HEK293 (cell line): Measurements from ENCODE around the gene XNDC1N.

ENCODE experiments used
- CTCF ChIA-PET: fragments of 350-600 bp; formaldehyde crosslinking; extraction: SDS; loops from one replicate; lab custom pipeline; 2021; ENCODE audit warnings: antibody characterized with exemption; lab: Yijun Ruan, JAX
- POLR2A ChIA-PET: fragments of 300-600 bp; formaldehyde crosslinking; extraction: SDS; loops from one replicate; lab custom pipeline; 2020; ENCODE audit warnings: antibody characterized with exemption, inconsistent platforms; lab: Yijun Ruan, JAX
- H3K27ac ChIP-seq: fragments of 200-500 bp; sonication (Bioruptor generic); 2 replicates; pipeline ENCODE4 v1.5.1; 2014; ENCODE audit warnings: low read depth, low read length, control low read depth, inconsistent platforms; ENCODE audit errors: extremely low read depth
- H3K36me3 ChIP-seq, 2 experiments: fragments of 200-500 bp in 1 of 2; sonication (Bioruptor generic) in 1 of 2; 1 replicate in 1 of 2; 2 replicates in 1 of 2; pipeline ENCODE4 v1.5.1; 2014 to 2017; ENCODE audit warnings: inconsistent platforms in 2 of 2, low read length in 2 of 2; ENCODE audit not compliant: control insufficient read depth in 2 of 2, insufficient read depth in 1 of 2
- H3K4me1 ChIP-seq: fragments of 200-500 bp; sonication (Bioruptor generic); 2 replicates; pipeline ENCODE4 v1.5.1; 2014; ENCODE audit warnings: mild to moderate bottlenecking, low read length, inconsistent platforms; ENCODE audit not compliant: control insufficient read depth, insufficient read depth
- H3K4me3 ChIP-seq: 2 replicates; pipeline ENCODE4 v1.5.1; 2011; ENCODE audit warnings: low read depth, mild to moderate bottlenecking, control low read depth, low read length, moderate library complexity
- H3K9me3 ChIP-seq: fragments of 200-500 bp; sonication (Bioruptor generic); 2 replicates; pipeline ENCODE4 v1.5.1; 2014; ENCODE audit warnings: low read depth, low read length, inconsistent platforms; ENCODE audit not compliant: control insufficient read depth, insufficient read depth
- BCL11A ChIP-seq: fragments of 450-650 bp; formaldehyde crosslinking; IDR thresholded peaks from 2 replicates; pipeline ENCODE4 v1.5.1; 2016; ENCODE audit warnings: low read depth, missing biosample characterization, missing genetic modification characterization
- FEZF1 ChIP-seq: fragments of 450-650 bp; formaldehyde crosslinking; IDR thresholded peaks from 2 replicates; pipeline ENCODE4 v1.5.1; 2016; ENCODE audit warnings: missing biosample characterization, missing genetic modification characterization
- GLIS2 ChIP-seq: fragments of 450-650 bp; formaldehyde crosslinking; IDR thresholded peaks from 2 replicates; pipeline ENCODE4 v1.5.1; 2016; ENCODE audit warnings: missing biosample characterization, missing genetic modification characterization
- KLF1 ChIP-seq: fragments of 450-650 bp; formaldehyde crosslinking; IDR thresholded peaks from 2 replicates; pipeline ENCODE4 v1.5.1; 2016; ENCODE audit warnings: missing biosample characterization, missing genetic modification characterization
- KLF16 ChIP-seq: fragments of 450-650 bp; formaldehyde crosslinking; IDR thresholded peaks from 2 replicates; pipeline ENCODE4 v1.5.1; 2017; ENCODE audit warnings: missing biosample characterization, missing genetic modification characterization
- KLF9 ChIP-seq: fragments of 450-650 bp; formaldehyde crosslinking; IDR thresholded peaks from 2 replicates; pipeline ENCODE4 v1.5.1; 2016; ENCODE audit warnings: missing biosample characterization, missing genetic modification characterization, low read depth
- OSR2 ChIP-seq: fragments of 450-650 bp; formaldehyde crosslinking; IDR thresholded peaks from 2 replicates; pipeline ENCODE4 v1.5.1; 2016; ENCODE audit warnings: missing biosample characterization, missing genetic modification characterization
- RBAK ChIP-seq: fragments of 450-650 bp; formaldehyde crosslinking; IDR thresholded peaks from 2 replicates; pipeline ENCODE4 v1.5.1; 2016; ENCODE audit warnings: missing biosample characterization, missing genetic modification characterization
- SP2 ChIP-seq: fragments of 450-650 bp; formaldehyde crosslinking; IDR thresholded peaks from 2 replicates; pipeline ENCODE4 v1.5.1; 2016; ENCODE audit warnings: missing biosample characterization, missing genetic modification characterization
- SP3 ChIP-seq: fragments of 450-650 bp; formaldehyde crosslinking; IDR thresholded peaks from 2 replicates; pipeline ENCODE4 v1.5.1; 2016; ENCODE audit warnings: missing biosample characterization, missing genetic modification characterization
- YY1 ChIP-seq: fragments of 450-650 bp; formaldehyde crosslinking; IDR thresholded peaks from 2 replicates; pipeline ENCODE4 v1.5.1; 2018; ENCODE audit warnings: missing biosample characterization, missing genetic modification characterization
- YY2 ChIP-seq: fragments of 450-650 bp; formaldehyde crosslinking; IDR thresholded peaks from 2 replicates; pipeline ENCODE4 v1.5.1; 2016; ENCODE audit warnings: missing biosample characterization, missing genetic modification characterization
- ZBTB20 ChIP-seq: fragments of 450-650 bp; formaldehyde crosslinking; IDR thresholded peaks from 2 replicates; pipeline ENCODE4 v1.5.1; 2016; ENCODE audit warnings: missing biosample characterization, missing genetic modification characterization
- ZFHX2 ChIP-seq: fragments of 450-650 bp; formaldehyde crosslinking; conservative IDR thresholded peaks from 2 replicates; pipeline ENCODE4 v1.5.1; 2016; ENCODE audit warnings: missing biosample characterization, missing genetic modification characterization
- ZFP69B ChIP-seq: fragments of 450-650 bp; formaldehyde crosslinking; IDR thresholded peaks from 2 replicates; pipeline ENCODE4 v1.5.1; 2016; ENCODE audit warnings: missing biosample characterization, missing genetic modification characterization
- ZNF2 ChIP-seq: fragments of 450-650 bp; formaldehyde crosslinking; IDR thresholded peaks from 2 replicates; pipeline ENCODE4 v1.5.1; 2016; ENCODE audit warnings: missing biosample characterization, missing genetic modification characterization
- ZNF335 ChIP-seq: fragments of 450-650 bp; formaldehyde crosslinking; conservative IDR thresholded peaks from 2 replicates; pipeline ENCODE4 v1.5.1; 2016; ENCODE audit warnings: missing biosample characterization, missing genetic modification characterization
- ZNF501 ChIP-seq: fragments of 450-650 bp; formaldehyde crosslinking; IDR thresholded peaks from 2 replicates; pipeline ENCODE4 v1.5.1; 2016; ENCODE audit warnings: missing biosample characterization, missing genetic modification characterization
- ZNF629 ChIP-seq: fragments of 450-650 bp; formaldehyde crosslinking; IDR thresholded peaks from 2 replicates; pipeline ENCODE4 v1.5.1; 2017; ENCODE audit warnings: missing biosample characterization, missing genetic modification characterization
- ZNF664 ChIP-seq: fragments of 450-650 bp; formaldehyde crosslinking; IDR thresholded peaks from 2 replicates; pipeline ENCODE4 v1.5.1; 2016; ENCODE audit warnings: missing biosample characterization, missing genetic modification characterization
- ZNF843 ChIP-seq: fragments of 450-650 bp; formaldehyde crosslinking; IDR thresholded peaks from 2 replicates; pipeline ENCODE4 v1.5.1; 2016; ENCODE audit warnings: missing biosample characterization, missing genetic modification characterization
- ZXDB ChIP-seq: fragments of 450-650 bp; formaldehyde crosslinking; IDR thresholded peaks from 2 replicates; pipeline ENCODE4 v1.5.1; 2016; ENCODE audit warnings: missing biosample characterization, missing genetic modification characterization
- TF ChIP-seq, protein P1 (sequence below): fragments of 450-650 bp; formaldehyde crosslinking; IDR thresholded peaks from 2 replicates; pipeline ENCODE4 v1.5.1; 2016; ENCODE audit warnings: missing biosample characterization, missing genetic modification characterization
- TF ChIP-seq, protein P2 (sequence below): fragments of 450-650 bp; formaldehyde crosslinking; conservative IDR thresholded peaks from 2 replicates; pipeline ENCODE4 v1.5.1; 2016; ENCODE audit warnings: low read depth, missing biosample characterization, missing genetic modification characterization
- TF ChIP-seq, protein P3 (sequence below): IDR thresholded peaks from 2 replicates; pipeline ENCODE4 v1.6.1; 2011; ENCODE audit warnings: mild to moderate bottlenecking, low read depth, low read length, borderline replicate concordance
- TF ChIP-seq, protein P4 (sequence below): fragments of 450-650 bp; formaldehyde crosslinking; IDR thresholded peaks from 2 replicates; pipeline ENCODE4 v1.5.1; 2016; ENCODE audit warnings: missing biosample characterization, missing genetic modification characterization
- TF ChIP-seq, protein P5 (sequence below): fragments of 450-650 bp; formaldehyde crosslinking; IDR thresholded peaks from 2 replicates; pipeline ENCODE4 v1.5.1; 2016; ENCODE audit warnings: missing biosample characterization, missing genetic modification characterization
- TF ChIP-seq, protein P6 (sequence below): fragments of 450-650 bp; formaldehyde crosslinking; IDR thresholded peaks from 2 replicates; pipeline ENCODE4 v1.5.1; 2016; ENCODE audit warnings: missing biosample characterization, missing genetic modification characterization

The XNDC1N gene

DNA sequence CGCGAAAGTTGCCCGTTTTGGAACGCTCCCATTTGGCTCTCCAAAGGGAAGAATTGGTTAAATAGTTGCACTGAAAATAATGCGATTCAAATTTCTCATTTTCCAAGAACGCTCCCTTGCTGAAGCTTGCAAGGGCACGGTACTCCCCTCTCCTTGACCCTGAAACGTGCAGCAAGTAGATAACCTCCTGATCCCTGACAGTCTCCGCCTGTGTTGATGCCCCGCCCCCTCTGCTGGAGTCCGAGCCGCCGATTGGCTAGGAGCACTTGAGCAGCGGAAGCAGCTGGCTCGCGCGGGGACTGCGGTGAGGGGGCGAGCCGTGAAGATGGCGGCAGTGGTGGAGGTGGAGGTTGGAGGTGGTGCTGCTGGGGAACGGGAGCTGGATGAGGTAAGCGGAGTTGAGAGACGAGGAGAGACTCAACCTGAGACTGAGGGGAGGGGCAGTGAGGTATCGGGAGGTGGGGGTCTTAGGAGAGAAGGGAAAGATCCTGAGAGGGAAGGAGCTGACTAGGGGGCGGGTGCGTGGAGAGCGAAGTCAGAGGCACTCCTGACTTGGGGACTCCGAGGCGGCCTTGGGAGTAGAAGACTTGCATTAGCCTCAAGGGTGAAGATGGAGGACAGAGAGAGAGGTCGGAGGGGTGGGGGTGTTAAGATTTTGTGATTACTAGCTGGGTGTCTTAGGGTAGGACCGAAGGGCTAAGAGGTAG, 496 bp upstream of the XNDC1N start, which contains the start of gene RNF121:
Gene RNF121, plus strand, starts transcription at position 310 of the 707 bp plus-strand sequence. Its CDS starts 16 bp downstream, at position 326.
- H3K4me1 ChIP-seq = no peaks in the 10 kb centered on the region
- peak within 1 kb of the TSS; percentile 89 for H3K4me3 ChIP-seq
- H3K27ac ChIP-seq = peak within 1 kb of the TSS; percentile 84
- peaks cover 3 to 15% of the 10 kb centered on the region in 2 experiments; a peak in 1 of 3 replicates for H3K36me3 ChIP-seq
- ChIA-PET CTCF (interaction anchor here (0.9 to 1.6 kb wide), 4 partner anchors 9 to 349 kb away, joined by 3 to 8 read pairs (median 4); no protein-coding TSS in a partner anchor), POLR2A (interaction anchor here (0.8 to 3.2 kb wide), 6 partner anchors 9 to 294 kb away, joined by 3 to 32 read pairs (median 6); no protein-coding TSS in a partner anchor)
- H3K9me3 ChIP-seq = no peaks in the 10 kb centered on the region
- 0 out of 2 replicates have a peak, but pooled peaks have one; percentile 24 for TF ChIP-seq FEZF1 (tag by site-specific recombination)
- TF ChIP-seq ZNF629 (tag by site-specific recombination) = 0 out of 2 replicates have a peak, but pooled peaks have one; percentile 45
- peak; percentile 80 for TF ChIP-seq KLF9 (tag by site-specific recombination)
- no peak; the same call in 1 of the 2 replicates for TF ChIP-seq ZBTB20 (tag by site-specific recombination)
- TF ChIP-seq, protein P1, sequence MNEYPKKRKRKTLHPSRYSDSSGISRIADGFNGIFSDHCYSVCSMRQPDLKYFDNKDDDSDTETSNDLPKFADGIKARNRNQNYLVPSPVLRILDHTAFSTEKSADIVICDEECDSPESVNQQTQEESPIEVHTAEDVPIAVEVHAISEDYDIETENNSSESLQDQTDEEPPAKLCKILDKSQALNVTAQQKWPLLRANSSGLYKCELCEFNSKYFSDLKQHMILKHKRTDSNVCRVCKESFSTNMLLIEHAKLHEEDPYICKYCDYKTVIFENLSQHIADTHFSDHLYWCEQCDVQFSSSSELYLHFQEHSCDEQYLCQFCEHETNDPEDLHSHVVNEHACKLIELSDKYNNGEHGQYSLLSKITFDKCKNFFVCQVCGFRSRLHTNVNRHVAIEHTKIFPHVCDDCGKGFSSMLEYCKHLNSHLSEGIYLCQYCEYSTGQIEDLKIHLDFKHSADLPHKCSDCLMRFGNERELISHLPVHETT (tag by site-specific recombination) = 0 out of 2 replicates have a peak, but pooled peaks have one; percentile 45
- peak; percentile 56 for TF ChIP-seq KLF16 (tag by site-specific recombination)
- TF ChIP-seq, protein P2, sequence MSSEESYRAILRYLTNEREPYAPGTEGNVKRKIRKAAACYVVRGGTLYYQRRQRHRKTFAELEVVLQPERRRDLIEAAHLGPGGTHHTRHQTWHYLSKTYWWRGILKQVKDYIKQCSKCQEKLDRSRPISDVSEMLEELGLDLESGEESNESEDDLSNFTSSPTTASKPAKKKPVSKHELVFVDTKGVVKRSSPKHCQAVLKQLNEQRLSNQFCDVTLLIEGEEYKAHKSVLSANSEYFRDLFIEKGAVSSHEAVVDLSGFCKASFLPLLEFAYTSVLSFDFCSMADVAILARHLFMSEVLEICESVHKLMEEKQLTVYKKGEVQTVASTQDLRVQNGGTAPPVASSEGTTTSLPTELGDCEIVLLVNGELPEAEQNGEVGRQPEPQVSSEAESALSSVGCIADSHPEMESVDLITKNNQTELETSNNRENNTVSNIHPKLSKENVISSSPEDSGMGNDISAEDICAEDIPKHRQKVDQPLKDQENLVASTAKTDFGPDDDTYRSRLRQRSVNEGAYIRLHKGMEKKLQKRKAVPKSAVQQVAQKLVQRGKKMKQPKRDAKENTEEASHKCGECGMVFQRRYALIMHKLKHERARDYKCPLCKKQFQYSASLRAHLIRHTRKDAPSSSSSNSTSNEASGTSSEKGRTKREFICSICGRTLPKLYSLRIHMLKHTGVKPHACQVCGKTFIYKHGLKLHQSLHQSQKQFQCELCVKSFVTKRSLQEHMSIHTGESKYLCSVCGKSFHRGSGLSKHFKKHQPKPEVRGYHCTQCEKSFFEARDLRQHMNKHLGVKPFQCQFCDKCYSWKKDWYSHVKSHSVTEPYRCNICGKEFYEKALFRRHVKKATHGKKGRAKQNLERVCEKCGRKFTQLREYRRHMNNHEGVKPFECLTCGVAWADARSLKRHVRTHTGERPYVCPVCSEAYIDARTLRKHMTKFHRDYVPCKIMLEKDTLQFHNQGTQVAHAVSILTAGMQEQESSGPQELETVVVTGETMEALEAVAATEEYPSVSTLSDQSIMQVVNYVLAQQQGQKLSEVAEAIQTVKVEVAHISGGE = peak; percentile 23
- TF ChIP-seq BCL11A (tag by site-specific recombination) = no peak
- peak; percentile 30; the same call in 1 of the 2 replicates for TF ChIP-seq KLF1 (tag by site-specific recombination)
- peak; percentile 82; the same call in 1 of the 2 replicates for TF ChIP-seq ZNF501
- peak; percentile 93 for TF ChIP-seq ZFHX2 (tag by site-specific recombination)
- TF ChIP-seq, protein P3, sequence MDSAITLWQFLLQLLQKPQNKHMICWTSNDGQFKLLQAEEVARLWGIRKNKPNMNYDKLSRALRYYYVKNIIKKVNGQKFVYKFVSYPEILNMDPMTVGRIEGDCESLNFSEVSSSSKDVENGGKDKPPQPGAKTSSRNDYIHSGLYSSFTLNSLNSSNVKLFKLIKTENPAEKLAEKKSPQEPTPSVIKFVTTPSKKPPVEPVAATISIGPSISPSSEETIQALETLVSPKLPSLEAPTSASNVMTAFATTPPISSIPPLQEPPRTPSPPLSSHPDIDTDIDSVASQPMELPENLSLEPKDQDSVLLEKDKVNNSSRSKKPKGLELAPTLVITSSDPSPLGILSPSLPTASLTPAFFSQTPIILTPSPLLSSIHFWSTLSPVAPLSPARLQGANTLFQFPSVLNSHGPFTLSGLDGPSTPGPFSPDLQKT = no peak
- no peak for TF ChIP-seq OSR2 (tag by site-specific recombination)
- TF ChIP-seq, protein P4, sequence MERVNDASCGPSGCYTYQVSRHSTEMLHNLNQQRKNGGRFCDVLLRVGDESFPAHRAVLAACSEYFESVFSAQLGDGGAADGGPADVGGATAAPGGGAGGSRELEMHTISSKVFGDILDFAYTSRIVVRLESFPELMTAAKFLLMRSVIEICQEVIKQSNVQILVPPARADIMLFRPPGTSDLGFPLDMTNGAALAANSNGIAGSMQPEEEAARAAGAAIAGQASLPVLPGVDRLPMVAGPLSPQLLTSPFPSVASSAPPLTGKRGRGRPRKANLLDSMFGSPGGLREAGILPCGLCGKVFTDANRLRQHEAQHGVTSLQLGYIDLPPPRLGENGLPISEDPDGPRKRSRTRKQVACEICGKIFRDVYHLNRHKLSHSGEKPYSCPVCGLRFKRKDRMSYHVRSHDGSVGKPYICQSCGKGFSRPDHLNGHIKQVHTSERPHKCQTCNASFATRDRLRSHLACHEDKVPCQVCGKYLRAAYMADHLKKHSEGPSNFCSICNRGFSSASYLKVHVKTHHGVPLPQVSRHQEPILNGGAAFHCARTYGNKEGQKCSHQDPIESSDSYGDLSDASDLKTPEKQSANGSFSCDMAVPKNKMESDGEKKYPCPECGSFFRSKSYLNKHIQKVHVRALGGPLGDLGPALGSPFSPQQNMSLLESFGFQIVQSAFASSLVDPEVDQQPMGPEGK = peak; percentile 84
- TF ChIP-seq YY2 (tag by site-specific recombination) = peak; percentile 96
- peak; percentile 87; the same call in 1 of the 2 replicates for TF ChIP-seq YY1 (tag by site-specific recombination)
- peak; percentile 83 for TF ChIP-seq GLIS2 (tag by site-specific recombination)
- peak; percentile 59; the same call in 1 of the 2 replicates for TF ChIP-seq ZNF843 (tag by site-specific recombination)
- TF ChIP-seq, protein P5, sequence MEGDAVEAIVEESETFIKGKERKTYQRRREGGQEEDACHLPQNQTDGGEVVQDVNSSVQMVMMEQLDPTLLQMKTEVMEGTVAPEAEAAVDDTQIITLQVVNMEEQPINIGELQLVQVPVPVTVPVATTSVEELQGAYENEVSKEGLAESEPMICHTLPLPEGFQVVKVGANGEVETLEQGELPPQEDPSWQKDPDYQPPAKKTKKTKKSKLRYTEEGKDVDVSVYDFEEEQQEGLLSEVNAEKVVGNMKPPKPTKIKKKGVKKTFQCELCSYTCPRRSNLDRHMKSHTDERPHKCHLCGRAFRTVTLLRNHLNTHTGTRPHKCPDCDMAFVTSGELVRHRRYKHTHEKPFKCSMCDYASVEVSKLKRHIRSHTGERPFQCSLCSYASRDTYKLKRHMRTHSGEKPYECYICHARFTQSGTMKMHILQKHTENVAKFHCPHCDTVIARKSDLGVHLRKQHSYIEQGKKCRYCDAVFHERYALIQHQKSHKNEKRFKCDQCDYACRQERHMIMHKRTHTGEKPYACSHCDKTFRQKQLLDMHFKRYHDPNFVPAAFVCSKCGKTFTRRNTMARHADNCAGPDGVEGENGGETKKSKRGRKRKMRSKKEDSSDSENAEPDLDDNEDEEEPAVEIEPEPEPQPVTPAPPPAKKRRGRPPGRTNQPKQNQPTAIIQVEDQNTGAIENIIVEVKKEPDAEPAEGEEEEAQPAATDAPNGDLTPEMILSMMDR (tag by site-specific recombination) = peak; percentile 18; the same call in 1 of the 2 replicates
- peak; percentile 42 for TF ChIP-seq ZNF2 (tag by site-specific recombination)
- TF ChIP-seq SP3 (tag by site-specific recombination) = peak; percentile 78
- peak; percentile 69 for TF ChIP-seq SP2 (tag by site-specific recombination)
- peak; percentile 10 for TF ChIP-seq ZXDB (tag by site-specific recombination)
- peak; percentile 96 for TF ChIP-seq ZNF335 (tag by site-specific recombination)
- TF ChIP-seq ZFP69B (tag by site-specific recombination) = no peak
- TF ChIP-seq ZNF664 (tag by site-specific recombination) = no peak
- no peak for TF ChIP-seq RBAK (tag by site-specific recombination)
- TF ChIP-seq, protein P6, sequence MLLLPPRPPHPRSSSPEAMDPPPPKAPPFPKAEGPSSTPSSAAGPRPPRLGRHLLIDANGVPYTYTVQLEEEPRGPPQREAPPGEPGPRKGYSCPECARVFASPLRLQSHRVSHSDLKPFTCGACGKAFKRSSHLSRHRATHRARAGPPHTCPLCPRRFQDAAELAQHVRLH (tag by site-specific recombination) = no peak
